Vagina (tissue), 2 donors: Measurements from ENCODE around the gene GPR31. TPM values are rescaled to one million over a fixed set of nuclear protein-coding genes. Genes with fewer than 3 reads are reported as not detected.

Experiments used
- DNase-seq, 2 donors: peaks; one replicate each; pipeline ENCODE4 v3.0.0-alpha.2; 2017; ENCODE audit errors: extremely low spot score in 2 of 2
- H3K27ac ChIP-seq: fragments of 200-600 bp; sonication (generic); one replicate; pipeline ENCODE4 v1.5.1; 2019
- H3K27me3 ChIP-seq: fragments of 200-600 bp; sonication (generic); one replicate; pipeline ENCODE4 v1.5.1; 2019
- H3K36me3 ChIP-seq, 2 donors: fragments of 200-600 bp; sonication (generic); one replicate each; pipeline ENCODE4 v1.5.1; 2017 to 2019
- H3K4me1 ChIP-seq: fragments of 200-600 bp; sonication (generic); one replicate; pipeline ENCODE4 v1.5.1; 2019
- H3K4me3 ChIP-seq, 2 donors: fragments of 200-600 bp; sonication (generic); 1 replicate in 1 of 2; 2 replicates in 1 of 2; pipeline ENCODE4 v1.5.1; 2016 to 2019
- H3K9me3 ChIP-seq: fragments of 200-600 bp; sonication (generic); one replicate; pipeline ENCODE4 v1.5.1; 2019
- CTCF ChIP-seq, 3 experiments: fragments of 450-650 bp in 2 of 3; fragments of 200-600 bp in 1 of 3; sonication (generic) in 1 of 3; IDR thresholded peaks; one replicate each; pipeline ENCODE4 v1.5.1; 2017 to 2019; ENCODE audit warnings: antibody characterized with exemption in 3 of 3, mild to moderate bottlenecking in 2 of 3, moderate library complexity in 2 of 3
- POLR2A ChIP-seq, 2 donors: fragments of 450-650 bp; IDR thresholded peaks; one replicate each; pipeline ENCODE4 v1.6.1; 2017; ENCODE audit warnings: antibody characterized with exemption in 2 of 2, mild to moderate bottlenecking in 2 of 2, moderate library complexity in 2 of 2
- POLR2AphosphoS5 ChIP-seq, 2 donors: sonication (generic); formaldehyde crosslinking; IDR thresholded peaks; one replicate each; pipeline ENCODE4 v1.9.0; 2017; ENCODE audit warnings: antibody characterized with exemption in 2 of 2, mild to moderate bottlenecking in 2 of 2, low read depth in 1 of 2; ENCODE audit not compliant: insufficient read depth in 1 of 2
- intact Hi-C: fragments of 100-400 bp; cut with DNase I; formaldehyde crosslinking; loops from one replicate; pipeline ENCODE4 v1.15.1; 2023
- total RNA-seq: library from RNA; depleted of rRNA; stranded (reverse); fragments of >200 nt; gene quantifications from one replicate; pipeline ENCODE4 v1.2.3, GENCODE V29; 2016

The GPR31 gene
- total RNA-seq, 1 donor from 2014 or later = not detected

GRCh38 chr6:167119670-167120582 is 37.9 kb downstream of the GPR31 start:
- no peak for TF ChIP-seq POLR2AphosphoS5 (IDR thresholded peaks at IDR 0.05; ENCODE audit: insufficient read depth in 1 of 2, low read depth in 1 of 2)
- no peak for TF ChIP-seq POLR2A (IDR thresholded peaks at IDR 0.05)
- no peak for TF ChIP-seq CTCF (IDR thresholded peaks at IDR 0.05)
- Histone ChIP-seq H3K27me3 (no peaks in the 10 kb centered on the region), H3K27ac (no peak overlapping the region), H3K9me3 (no peaks in the 10 kb centered on the region), H3K4me3 (no peak overlapping the region), H3K4me1 (peaks cover 10% of the 10 kb centered on the region), H3K36me3 (no peaks in the 10 kb centered on the region)
- intact Hi-C loops = no loop called here
- DNase-seq = peak in 1 of 2 donors; percentile 56

GRCh38 chr6:167118839-167119238 is 38.9 kb downstream of the GPR31 start:
- Histone ChIP-seq H3K27ac (no peak overlapping the region), H3K27me3 (no peaks in the 10 kb centered on the region), H3K4me1 (peaks cover 10% of the 10 kb centered on the region), H3K9me3 (no peaks in the 10 kb centered on the region), H3K4me3 (no peak overlapping the region), H3K36me3 (no peaks in the 10 kb centered on the region)
- TF ChIP-seq POLR2AphosphoS5 (IDR thresholded peaks at IDR 0.05; ENCODE audit: insufficient read depth in 1 of 2, low read depth in 1 of 2) = no peak
- TF ChIP-seq POLR2A (IDR thresholded peaks at IDR 0.05) = no peak
- intact Hi-C loops = no loop called here
- no peak for DNase-seq

- no peak overlapping the region for H3K4me3 ChIP-seq
- H3K36me3 ChIP-seq = no peaks in the 10 kb centered on the region
- peaks cover 10% of the 10 kb centered on the region for H3K4me1 ChIP-seq
- DNase-seq = no peak
- no peaks in the 10 kb centered on the region for H3K9me3 ChIP-seq
- intact Hi-C loops = no loop called here
- TF ChIP-seq POLR2AphosphoS5 (IDR thresholded peaks at IDR 0.05; ENCODE audit: insufficient read depth in 1 of 2, low read depth in 1 of 2) (no peak), CTCF (IDR thresholded peaks at IDR 0.05) (no peak), POLR2A (IDR thresholded peaks at IDR 0.05) (no peak)
- H3K27ac ChIP-seq = no peak overlapping the region
- H3K27me3 ChIP-seq = no peaks in the 10 kb centered on the region
Measured at GRCh38 chr6:167118006-167118405, 39.8 kb downstream of the GPR31 start.

GRCh38 chr6:167116838-167117228 is 40.9 kb downstream of the GPR31 start:
- no peak for DNase-seq
- TF ChIP-seq CTCF (IDR thresholded peaks at IDR 0.05) (no peak), POLR2A (IDR thresholded peaks at IDR 0.05) (no peak), POLR2AphosphoS5 (IDR thresholded peaks at IDR 0.05; ENCODE audit: insufficient read depth in 1 of 2, low read depth in 1 of 2) (no peak)
- Histone ChIP-seq H3K36me3 (no peaks in the 10 kb centered on the region), H3K4me3 (no peak overlapping the region), H3K27me3 (no peaks in the 10 kb centered on the region), H3K27ac (peak overlapping the region; percentile 60), H3K9me3 (no peaks in the 10 kb centered on the region), H3K4me1 (peaks cover 10% of the 10 kb centered on the region)
- intact Hi-C loops = no loop called here

GRCh38 chr6:167116109-167116837 is 41.5 kb downstream of the GPR31 start:
- Histone ChIP-seq H3K36me3 (no peaks in the 10 kb centered on the region), H3K4me3 (peak overlapping the region in 1 of 2 donors; percentile 22), H3K27ac (peak overlapping the region; percentile 60), H3K4me1 (peaks cover 10% of the 10 kb centered on the region), H3K27me3 (no peaks in the 10 kb centered on the region), H3K9me3 (no peaks in the 10 kb centered on the region)
- TF ChIP-seq POLR2A (IDR thresholded peaks at IDR 0.05) = no peak
- no peak for TF ChIP-seq CTCF (IDR thresholded peaks at IDR 0.05)
- peak in 1 of 2 donors; percentile 55 for TF ChIP-seq POLR2AphosphoS5 (IDR thresholded peaks at IDR 0.05; ENCODE audit: insufficient read depth in 1 of 2, low read depth in 1 of 2)
- intact Hi-C loops = no loop called here
- no peak for DNase-seq
